Uterus (tissue), 4 donors: ENCODE measurements around the gene URGCP. TPM values are rescaled to one million over a fixed set of nuclear protein-coding genes. Genes with fewer than 3 reads are reported as not detected.

Source experiments
- DNase-seq, 2 donors: peaks; one replicate each; pipeline ENCODE4 v3.0.0-alpha.2; 2019 to 2020
- H3K27ac ChIP-seq, 2 donors: fragments of 200-600 bp; sonication (generic); 1 replicate in 1 of 2; 2 replicates in 1 of 2; pipeline ENCODE4 v1.5.1; 2016 to 2018
- H3K27me3 ChIP-seq, 2 donors: fragments of 200-600 bp; sonication (generic); one replicate each; pipeline ENCODE4 v1.5.1; 2018 to 2019; ENCODE audit warnings: control low read depth in 1 of 2
- H3K36me3 ChIP-seq, 2 donors: fragments of 200-600 bp; sonication (generic); one replicate each; pipeline ENCODE4 v1.5.1; 2019; ENCODE audit warnings: control low read depth in 1 of 2
- H3K4me1 ChIP-seq, 2 donors: fragments of 200-600 bp; sonication (generic); one replicate each; pipeline ENCODE4 v1.5.1; 2018 to 2019; ENCODE audit warnings: control low read depth in 1 of 2
- H3K4me3 ChIP-seq, 2 donors: fragments of 200-600 bp; sonication (generic); 1 replicate in 1 of 2; 2 replicates in 1 of 2; pipeline ENCODE4 v1.5.1; 2018 to 2019; ENCODE audit warnings: mild to moderate bottlenecking in 1 of 2
- H3K9me3 ChIP-seq, 2 donors: fragments of 200-600 bp; sonication (generic); one replicate each; pipeline ENCODE4 v1.5.1; 2019; ENCODE audit warnings: control low read depth in 1 of 2
- POLR2A ChIP-seq, 2 donors: fragments of 450-650 bp; IDR thresholded peaks; one replicate each; pipeline ENCODE4 v1.6.1; 2016; ENCODE audit warnings: antibody characterized with exemption in 2 of 2, mild to moderate bottlenecking in 1 of 2, moderate library complexity in 1 of 2
- intact Hi-C: fragments of 100-400 bp; cut with DNase I; formaldehyde crosslinking; loops from one replicate; pipeline ENCODE4 v1.15.1; 2023; ENCODE audit warnings: low total_unique reads
- total RNA-seq, 4 donors: library from RNA; depleted of rRNA in 3 of 4; stranded (reverse); fragments of >200 nt in 3 of 4; gene quantifications; one replicate each; pipeline versions ENCODE4 v1.1.0 to v1.2.4, GENCODE V29; 2014 to 2023
- TF ChIP-seq, protein P1 (sequence below), 4 experiments: fragments of 200-600 bp in 2 of 4; fragments of 450-650 bp in 2 of 4; sonication (generic) in 2 of 4; IDR thresholded peaks; one replicate each; pipeline ENCODE4 v1.5.1; 2016 to 2019; ENCODE audit warnings: antibody characterized with exemption in 4 of 4, mild to moderate bottlenecking in 2 of 4, moderate library complexity in 1 of 4
- donor health status: DM: yes; HTN: yes; CAD: no.

The URGCP gene
- total RNA-seq, 4 donors from 2014 or later, result 13.1 to 44.8 (median 28.9) TPM

DNA sequence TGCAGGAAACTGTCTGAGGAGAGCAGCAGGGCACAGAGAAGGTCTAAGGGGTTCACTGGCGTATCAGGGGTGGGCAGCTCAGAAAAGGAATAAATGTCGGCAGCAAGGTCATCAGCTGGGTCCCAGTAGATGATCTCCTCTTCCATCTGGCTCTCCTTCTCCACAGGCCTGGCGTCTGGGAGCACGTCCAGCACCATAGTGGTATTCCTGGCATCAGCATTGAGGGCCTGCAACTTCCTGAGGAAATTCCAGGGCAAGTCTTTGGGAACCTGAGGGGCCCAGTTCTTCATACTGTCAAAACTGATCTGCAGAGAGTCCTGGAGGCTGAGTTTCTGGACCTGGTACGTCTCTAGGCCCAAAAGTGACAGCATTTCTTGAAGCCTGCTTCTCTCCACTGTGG lies 27.5 kb downstream of the URGCP start:
- intact Hi-C loops, result no loop called here
- Histone ChIP-seq H3K9me3 (no peaks in the 10 kb centered on the region), H3K27me3 (no peaks in the 10 kb centered on the region), H3K36me3 (no peaks in the 10 kb centered on the region), H3K27ac (no peak overlapping the region), H3K4me3 (no peak overlapping the region), H3K4me1 (no peaks in the 10 kb centered on the region)
- TF ChIP-seq, protein P1, sequence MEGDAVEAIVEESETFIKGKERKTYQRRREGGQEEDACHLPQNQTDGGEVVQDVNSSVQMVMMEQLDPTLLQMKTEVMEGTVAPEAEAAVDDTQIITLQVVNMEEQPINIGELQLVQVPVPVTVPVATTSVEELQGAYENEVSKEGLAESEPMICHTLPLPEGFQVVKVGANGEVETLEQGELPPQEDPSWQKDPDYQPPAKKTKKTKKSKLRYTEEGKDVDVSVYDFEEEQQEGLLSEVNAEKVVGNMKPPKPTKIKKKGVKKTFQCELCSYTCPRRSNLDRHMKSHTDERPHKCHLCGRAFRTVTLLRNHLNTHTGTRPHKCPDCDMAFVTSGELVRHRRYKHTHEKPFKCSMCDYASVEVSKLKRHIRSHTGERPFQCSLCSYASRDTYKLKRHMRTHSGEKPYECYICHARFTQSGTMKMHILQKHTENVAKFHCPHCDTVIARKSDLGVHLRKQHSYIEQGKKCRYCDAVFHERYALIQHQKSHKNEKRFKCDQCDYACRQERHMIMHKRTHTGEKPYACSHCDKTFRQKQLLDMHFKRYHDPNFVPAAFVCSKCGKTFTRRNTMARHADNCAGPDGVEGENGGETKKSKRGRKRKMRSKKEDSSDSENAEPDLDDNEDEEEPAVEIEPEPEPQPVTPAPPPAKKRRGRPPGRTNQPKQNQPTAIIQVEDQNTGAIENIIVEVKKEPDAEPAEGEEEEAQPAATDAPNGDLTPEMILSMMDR (IDR thresholded peaks at IDR 0.05), result no peak
- TF ChIP-seq POLR2A (IDR thresholded peaks at IDR 0.05), result no peak
- DNase-seq, result no peak

DNA sequence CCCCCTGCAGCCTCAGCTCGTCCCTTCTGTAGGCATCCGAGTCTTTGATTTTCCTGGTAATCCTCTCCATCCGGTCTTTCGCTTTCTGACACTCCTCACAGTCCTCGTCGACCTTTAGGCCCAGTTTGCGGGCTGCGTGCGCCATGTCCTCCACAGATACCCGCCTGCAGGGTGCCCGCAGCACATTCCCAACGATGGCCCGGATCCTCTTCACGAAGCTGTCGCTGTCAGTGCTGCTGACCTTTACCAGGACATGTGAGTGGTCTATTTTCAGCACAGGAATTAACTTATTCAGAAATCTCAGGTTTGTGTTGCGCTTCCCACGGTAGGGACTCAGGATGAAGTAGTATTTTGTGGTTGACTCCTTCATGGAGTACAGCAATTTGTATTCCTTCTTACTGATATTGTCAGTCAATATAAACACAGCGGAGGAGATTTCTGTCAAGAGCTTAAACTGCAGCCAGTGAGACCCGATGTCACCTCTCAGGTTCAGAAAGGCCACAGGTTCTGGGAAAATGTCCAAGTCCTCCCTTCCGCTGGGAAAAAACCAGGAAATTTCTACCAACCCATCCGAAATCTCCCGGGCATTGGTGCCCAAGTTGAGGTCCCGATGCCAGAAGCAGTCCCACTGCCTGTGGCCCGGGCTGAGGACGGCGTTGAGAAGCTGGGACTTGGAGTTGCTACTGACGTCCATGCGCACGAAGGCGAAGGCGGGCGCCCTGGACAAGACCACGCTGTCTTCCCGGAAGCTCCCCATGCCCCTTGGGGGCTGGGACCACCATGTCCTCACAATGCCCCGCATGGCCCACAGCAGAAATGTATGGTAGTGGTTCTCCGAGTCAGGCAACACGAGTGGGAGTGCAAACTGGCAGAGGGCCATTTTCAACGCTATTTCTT lies 28.2 kb downstream of the URGCP start:
- Histone ChIP-seq H3K27me3 (no peaks in the 10 kb centered on the region), H3K4me3 (no peak overlapping the region), H3K36me3 (no peaks in the 10 kb centered on the region), H3K9me3 (no peaks in the 10 kb centered on the region), H3K4me1 (no peaks in the 10 kb centered on the region), H3K27ac (no peak overlapping the region)
- no peak for DNase-seq
- intact Hi-C loops, result no loop called here
- TF ChIP-seq, protein P1 (IDR thresholded peaks at IDR 0.05), result no peak
- TF ChIP-seq POLR2A (IDR thresholded peaks at IDR 0.05), result no peak

DNA sequence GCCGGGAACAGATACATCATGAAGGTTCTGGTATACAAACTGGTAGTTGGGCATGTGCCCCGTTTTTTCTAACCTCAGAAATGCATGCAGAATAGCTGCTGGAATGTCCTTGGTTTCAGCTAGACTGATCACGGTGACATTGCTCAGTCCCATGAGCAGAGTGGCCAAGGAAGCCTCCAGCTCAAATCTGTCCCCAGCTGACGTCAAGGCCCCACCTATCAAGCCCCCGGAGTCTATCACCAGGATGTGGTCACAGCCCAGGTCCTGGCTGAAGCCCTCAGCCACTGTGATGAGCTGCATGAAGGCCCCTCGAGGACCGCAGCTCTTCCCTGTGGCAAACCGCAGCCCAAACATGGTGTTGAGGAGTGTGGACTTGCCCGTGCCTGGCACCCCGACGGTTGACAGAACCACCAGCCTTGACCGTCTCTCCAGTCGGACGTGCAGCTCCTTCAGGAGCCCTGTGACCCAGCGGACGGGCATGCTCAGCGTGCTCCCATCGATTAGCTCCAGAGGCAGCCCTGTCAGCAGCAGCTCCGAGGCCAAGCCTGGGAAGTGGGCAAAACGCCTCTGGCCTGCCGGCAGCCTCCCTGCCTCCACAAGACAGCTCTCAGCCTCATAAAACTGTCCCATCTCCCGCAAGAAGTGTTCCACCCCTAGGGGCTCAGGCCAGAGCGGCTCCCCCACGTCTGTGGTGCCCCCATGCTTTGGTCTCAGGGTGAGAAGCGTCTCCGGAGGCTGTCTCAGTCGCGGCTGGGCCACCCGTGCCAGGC lies 29.2 kb downstream of the URGCP start:
- no peak for DNase-seq
- no peaks in the 10 kb centered on the region for H3K27me3 ChIP-seq
- no peaks in the 10 kb centered on the region for H3K9me3 ChIP-seq
- H3K36me3 ChIP-seq, result no peaks in the 10 kb centered on the region
- no peak for TF ChIP-seq POLR2A (IDR thresholded peaks at IDR 0.05)
- intact Hi-C loops, result no loop called here
- H3K4me1 ChIP-seq, result no peaks in the 10 kb centered on the region
- no peak overlapping the region for H3K4me3 ChIP-seq
- no peak overlapping the region for H3K27ac ChIP-seq

DNA sequence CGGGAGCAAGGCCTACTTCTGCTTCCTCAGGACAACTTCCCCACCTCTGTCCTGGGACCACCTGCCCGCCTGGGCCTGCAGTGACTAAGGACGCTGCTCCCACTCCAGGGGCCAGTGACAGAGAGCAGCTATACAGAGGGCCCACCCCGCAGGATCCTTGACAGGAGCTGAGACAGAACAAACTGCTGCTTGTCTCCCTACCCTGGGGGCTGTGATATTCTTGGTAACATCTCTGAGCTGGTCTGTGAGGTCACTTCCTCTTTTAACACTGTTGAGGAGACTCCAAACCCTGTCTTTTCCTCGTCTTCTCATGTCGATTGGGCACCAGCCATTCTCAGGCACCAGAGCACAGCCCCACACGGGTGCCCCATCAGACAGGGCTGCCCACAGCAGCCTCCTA lies 30.2 kb downstream of the URGCP start:
- intact Hi-C loops, result no loop called here
- no peaks in the 10 kb centered on the region for H3K27me3 ChIP-seq
- H3K27ac ChIP-seq, result no peak overlapping the region
- H3K9me3 ChIP-seq, result no peaks in the 10 kb centered on the region
- H3K4me1 ChIP-seq, result no peaks in the 10 kb centered on the region
- TF ChIP-seq POLR2A (IDR thresholded peaks at IDR 0.05), result no peak
- TF ChIP-seq, protein P1 (IDR thresholded peaks at IDR 0.05), result no peak
- no peak for DNase-seq
- H3K36me3 ChIP-seq, result no peaks in the 10 kb centered on the region
- H3K4me3 ChIP-seq, result no peak overlapping the region

DNA sequence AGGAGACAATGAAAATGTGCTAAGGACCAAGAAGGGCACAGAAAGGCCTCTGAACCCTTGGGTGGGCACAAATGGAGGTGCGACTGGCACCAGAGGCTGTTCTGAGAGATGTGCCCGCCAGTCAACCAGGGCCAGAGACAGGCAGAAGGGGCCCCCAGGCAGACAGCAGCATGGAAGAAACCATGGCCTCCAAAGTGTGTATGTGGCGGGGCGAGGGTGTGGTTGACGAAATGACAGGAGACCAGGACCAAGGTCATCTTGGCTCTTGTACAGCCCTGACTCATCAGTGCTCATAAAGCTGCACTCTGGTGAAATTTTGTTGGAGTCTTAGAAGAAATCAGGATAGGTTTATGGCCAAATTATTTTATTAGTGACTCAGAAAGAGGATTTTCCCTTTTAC lies 33.1 kb downstream of the URGCP start:
- Histone ChIP-seq H3K4me1 (no peaks in the 10 kb centered on the region), H3K4me3 (no peak overlapping the region), H3K27ac (peak overlapping the region; percentile 58 to 77), H3K9me3 (no peaks in the 10 kb centered on the region), H3K27me3 (no peaks in the 10 kb centered on the region), H3K36me3 (no peaks in the 10 kb centered on the region)
- TF ChIP-seq POLR2A (IDR thresholded peaks at IDR 0.05), result no peak
- TF ChIP-seq, protein P1 (IDR thresholded peaks at IDR 0.05), result no peak
- intact Hi-C loops, result no loop called here
- DNase-seq, result peak; percentile 64 to 67
